ENCODE measurements around the gene FGFBP2. TPM values are rescaled to one million over a fixed set of nuclear protein-coding genes. Genes with fewer than 3 reads are reported as not detected.

FGFBP2 gene
- polyA plus RNA-seq, 1 donor from 2014 or later, result 13.2 TPM

Other genes with a start within 250 kb of the FGFBP2 start
- 20.9 TPM for gene CD38, start 184.8 kb downstream of the FGFBP2 start, polyA plus RNA-seq
- not detected for gene FGFBP1, start 24.4 kb downstream of the FGFBP2 start, polyA plus RNA-seq
- not detected for gene PROM1, start 120.8 kb upstream of the FGFBP2 start, polyA plus RNA-seq

Data from IgD-negative memory B cell (primary cell).